ENCODE results near the gene SH3PXD2A. TPM values are rescaled to one million over a fixed set of nuclear protein-coding genes. Genes with fewer than 3 reads are reported as not detected.

The SH3PXD2A gene
- total RNA-seq, 4 donors from 2014 or later, result 9.4 to 20.6 (median 11.2) TPM

DNA sequence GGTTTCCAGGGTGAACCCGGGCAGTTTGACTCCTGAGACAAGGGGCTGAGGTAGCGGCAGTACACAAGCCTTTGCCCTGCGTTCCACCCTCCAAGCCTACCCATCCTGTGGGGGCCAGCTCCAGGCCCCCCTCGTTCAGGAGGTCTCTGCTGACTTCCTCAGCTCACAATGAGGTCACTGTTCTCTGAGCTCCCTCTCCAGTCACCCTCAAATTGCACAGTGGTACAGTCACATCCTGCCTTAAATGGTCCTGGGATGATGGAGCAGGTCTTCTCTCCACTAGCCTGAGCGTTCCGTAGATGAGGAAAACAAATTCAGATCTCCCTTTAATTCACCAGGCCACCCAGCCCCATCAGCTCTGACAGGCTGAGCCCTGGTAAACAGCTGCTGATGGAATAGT is 90.2 kb downstream of the SH3PXD2A start:
- Histone ChIP-seq H3K4me1 (peaks cover 0 to 3% of the 10 kb centered on the region in 2 donors), H3K27me3 (no peaks in the 10 kb centered on the region), H3K4me3 (replicated peaks in 1 of 3) (no peak overlapping the region), H3K9me3 (no peaks in the 10 kb centered on the region), H3K36me3 (no peaks in the 10 kb centered on the region), H3K27ac (no peak overlapping the region)
- DNase-seq, result no peak
- 77 to 80% methylated on average over 6 of the region's 6 CpGs for WGBS, 2 donors
- no peak for TF ChIP-seq POLR2A (IDR thresholded peaks at IDR 0.05)
- TF ChIP-seq, protein P1, sequence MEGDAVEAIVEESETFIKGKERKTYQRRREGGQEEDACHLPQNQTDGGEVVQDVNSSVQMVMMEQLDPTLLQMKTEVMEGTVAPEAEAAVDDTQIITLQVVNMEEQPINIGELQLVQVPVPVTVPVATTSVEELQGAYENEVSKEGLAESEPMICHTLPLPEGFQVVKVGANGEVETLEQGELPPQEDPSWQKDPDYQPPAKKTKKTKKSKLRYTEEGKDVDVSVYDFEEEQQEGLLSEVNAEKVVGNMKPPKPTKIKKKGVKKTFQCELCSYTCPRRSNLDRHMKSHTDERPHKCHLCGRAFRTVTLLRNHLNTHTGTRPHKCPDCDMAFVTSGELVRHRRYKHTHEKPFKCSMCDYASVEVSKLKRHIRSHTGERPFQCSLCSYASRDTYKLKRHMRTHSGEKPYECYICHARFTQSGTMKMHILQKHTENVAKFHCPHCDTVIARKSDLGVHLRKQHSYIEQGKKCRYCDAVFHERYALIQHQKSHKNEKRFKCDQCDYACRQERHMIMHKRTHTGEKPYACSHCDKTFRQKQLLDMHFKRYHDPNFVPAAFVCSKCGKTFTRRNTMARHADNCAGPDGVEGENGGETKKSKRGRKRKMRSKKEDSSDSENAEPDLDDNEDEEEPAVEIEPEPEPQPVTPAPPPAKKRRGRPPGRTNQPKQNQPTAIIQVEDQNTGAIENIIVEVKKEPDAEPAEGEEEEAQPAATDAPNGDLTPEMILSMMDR (IDR thresholded peaks at IDR 0.05), result no peak
- intact Hi-C loops (cut with DNase I), result no loop called here

DNA sequence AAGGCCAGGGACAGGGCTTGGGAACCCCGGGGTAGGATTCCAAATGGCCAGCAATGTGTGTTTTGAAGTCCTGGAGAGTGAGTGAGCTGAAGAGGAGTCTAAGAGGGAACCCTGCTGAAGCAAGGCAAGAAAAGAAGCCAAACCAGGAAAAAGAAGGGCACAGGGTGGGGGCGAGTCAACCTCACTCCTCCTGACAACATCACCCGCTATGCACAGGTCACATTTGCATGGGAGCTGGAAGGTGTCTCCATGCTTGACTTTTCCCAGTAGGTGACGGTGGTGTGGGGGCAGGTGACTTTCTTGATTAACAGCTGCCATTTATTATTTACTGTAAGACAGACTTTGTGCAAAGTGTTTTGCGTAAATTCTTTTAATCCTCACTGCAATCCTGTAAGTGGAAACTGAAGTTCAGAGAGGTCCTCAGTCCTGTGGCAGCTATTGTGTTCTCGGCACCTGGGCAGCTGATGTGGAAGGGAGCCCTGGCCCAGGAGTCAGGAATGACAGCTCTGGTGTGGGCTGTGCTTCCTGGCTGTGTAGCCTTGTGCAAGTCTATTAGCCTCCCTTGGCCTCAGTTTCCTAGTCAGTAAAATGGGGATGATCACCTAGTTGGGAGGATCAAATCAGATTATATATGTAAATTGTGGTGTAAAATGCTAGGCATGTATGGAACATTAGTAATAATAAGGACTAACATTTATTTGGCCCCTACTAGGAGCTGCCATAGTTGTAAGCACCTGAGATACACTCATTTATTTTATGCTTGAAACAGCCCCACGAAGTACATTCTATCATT is 90.9 kb downstream of the SH3PXD2A start:
- peaks cover 0 to 8% of the 10 kb centered on the region in 2 donors for H3K4me1 ChIP-seq
- no peak overlapping the region for H3K27ac ChIP-seq
- 77% methylated on average over 7 of the region's 7 CpGs for WGBS, 2 donors

DNA sequence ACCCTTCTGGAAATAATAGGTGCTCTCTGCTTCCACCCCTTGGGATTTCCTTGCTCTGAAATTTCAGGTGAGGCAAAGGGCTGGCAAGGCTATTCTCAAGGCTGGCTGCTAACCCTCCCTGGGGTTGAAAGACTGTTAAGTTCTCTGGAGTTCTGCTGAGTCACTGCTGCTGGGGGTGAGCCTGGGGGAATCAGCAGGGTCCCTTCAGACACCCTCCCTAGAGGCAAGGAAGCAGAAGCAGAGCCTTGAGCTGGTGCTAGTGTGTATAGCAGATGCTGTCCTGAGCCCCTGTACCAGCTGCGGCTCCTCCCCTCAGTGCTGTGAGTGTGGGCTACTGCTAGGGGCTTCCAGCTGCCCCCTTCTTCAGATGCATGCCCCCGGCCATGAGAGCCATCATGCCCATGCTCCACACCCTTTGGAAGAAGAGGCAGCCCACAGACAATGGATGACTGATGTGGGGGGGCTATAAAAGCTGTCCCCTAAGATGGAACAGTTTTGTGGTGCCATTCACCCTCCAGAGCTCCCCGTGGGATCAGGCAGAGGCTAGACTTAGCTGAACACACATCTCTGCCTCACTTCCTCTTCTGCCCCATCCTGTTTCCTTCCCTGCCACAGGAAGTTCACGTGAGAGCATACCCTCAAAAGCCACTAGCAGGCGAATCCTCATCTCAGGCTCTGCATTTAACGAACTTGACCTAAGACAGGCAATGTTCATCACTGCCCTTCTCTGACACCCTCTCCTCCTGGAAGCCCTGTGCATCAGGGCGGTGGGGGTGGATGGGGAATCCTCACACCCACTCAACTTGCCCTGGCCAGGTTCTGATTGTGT is 91.8 kb downstream of the SH3PXD2A start:
- intact Hi-C loops (cut with DNase I), result no loop called here
- 85 to 87% methylated on average over 7 of the region's 7 CpGs for WGBS, 2 donors
- no peak overlapping the region for H3K4me3 ChIP-seq (replicated peaks in 1 of 3)
- TF ChIP-seq POLR2A (IDR thresholded peaks at IDR 0.05), result no peak
- TF ChIP-seq, protein P1 (IDR thresholded peaks at IDR 0.05), result no peak
- no peak for DNase-seq
- H3K9me3 ChIP-seq, result no peaks in the 10 kb centered on the region
- H3K27me3 ChIP-seq, result no peaks in the 10 kb centered on the region
- no peak overlapping the region for H3K27ac ChIP-seq
- peaks cover 0 to 17% of the 10 kb centered on the region in 2 donors for H3K4me1 ChIP-seq
- H3K36me3 ChIP-seq, result no peaks in the 10 kb centered on the region

More for the DNA sequence above, 90.9 kb downstream of the SH3PXD2A start:
- intact Hi-C loops (cut with DNase I), result no loop called here
- TF ChIP-seq, protein P1 (IDR thresholded peaks at IDR 0.05), result no peak
- no peak for TF ChIP-seq POLR2A (IDR thresholded peaks at IDR 0.05)
- H3K27me3 ChIP-seq, result no peaks in the 10 kb centered on the region
- no peak for DNase-seq
- no peaks in the 10 kb centered on the region for H3K9me3 ChIP-seq
- no peak overlapping the region for H3K4me3 ChIP-seq (replicated peaks in 1 of 3)
- H3K36me3 ChIP-seq, result no peaks in the 10 kb centered on the region

DNA sequence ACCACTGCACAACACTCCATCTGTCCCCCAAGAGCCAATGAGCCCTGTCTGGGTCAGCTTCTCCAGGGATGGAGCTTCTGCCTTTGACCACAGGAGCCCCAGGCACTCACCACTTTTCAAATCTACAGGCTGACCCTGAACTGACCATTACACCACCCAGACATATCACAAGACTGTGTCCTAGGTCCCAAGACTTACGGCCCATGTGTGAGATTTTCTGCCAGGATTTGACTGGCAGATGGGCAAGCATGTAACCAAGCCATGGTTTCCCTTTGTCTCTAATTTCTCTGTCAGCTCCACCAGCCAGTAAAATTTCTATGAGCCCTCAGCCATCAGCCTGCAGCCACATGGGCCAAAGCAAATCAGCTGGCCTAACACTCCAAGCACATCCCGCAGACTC is 92.5 kb downstream of the SH3PXD2A start:
- WGBS, 2 donors, result 100% methylated on average over 2 of the region's 2 CpGs
- no peak overlapping the region for H3K4me3 ChIP-seq (replicated peaks in 1 of 3)
- no peak overlapping the region for H3K27ac ChIP-seq
- no peaks in the 10 kb centered on the region for H3K9me3 ChIP-seq
- intact Hi-C loops (cut with DNase I), result no loop called here
- no peak for DNase-seq
- H3K36me3 ChIP-seq, result no peaks in the 10 kb centered on the region
- TF ChIP-seq, protein P1 (IDR thresholded peaks at IDR 0.05), result no peak
- TF ChIP-seq POLR2A (IDR thresholded peaks at IDR 0.05), result no peak
- H3K4me1 ChIP-seq, result peaks cover 0 to 24% of the 10 kb centered on the region in 2 donors
- H3K27me3 ChIP-seq, result no peaks in the 10 kb centered on the region

DNA sequence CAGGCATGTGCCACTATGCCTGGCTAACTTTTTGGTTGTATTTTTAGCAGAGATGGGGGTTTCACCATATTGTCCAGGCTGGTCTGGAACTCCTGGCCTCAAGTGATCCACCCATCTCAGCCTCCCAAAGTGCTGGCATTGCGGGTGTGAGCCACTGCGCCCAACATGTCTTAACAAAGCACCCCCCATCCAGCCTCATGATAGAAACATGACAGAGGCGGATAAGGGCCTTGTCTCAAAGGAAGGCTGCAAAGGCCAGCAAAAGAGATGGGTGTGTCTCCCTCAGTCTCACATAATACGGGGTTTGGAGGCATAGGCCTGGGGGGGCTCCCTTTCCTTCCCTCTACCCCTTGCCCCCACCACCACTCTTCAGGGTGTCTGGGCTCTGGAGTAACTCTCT is 93.2 kb downstream of the SH3PXD2A start:
- peaks cover 0 to 32% of the 10 kb centered on the region in 2 donors for H3K4me1 ChIP-seq
- H3K36me3 ChIP-seq, result no peaks in the 10 kb centered on the region
- TF ChIP-seq, protein P1 (IDR thresholded peaks at IDR 0.05), result no peak
- no peak for TF ChIP-seq POLR2A (IDR thresholded peaks at IDR 0.05)
- intact Hi-C loops (cut with DNase I), result no loop called here
- H3K27me3 ChIP-seq, result no peaks in the 10 kb centered on the region
- no peak for DNase-seq
- no peak overlapping the region for H3K4me3 ChIP-seq (replicated peaks in 1 of 3)
- WGBS, 2 donors, result 94 to 98% methylated on average over 4 of the region's 4 CpGs
- no peak overlapping the region for H3K27ac ChIP-seq
- no peaks in the 10 kb centered on the region for H3K9me3 ChIP-seq
